ENCODE data around the gene COL4A6. TPM values are rescaled to one million over a fixed set of nuclear protein-coding genes. Genes with fewer than 3 reads are reported as not detected.
A peak's percentile ranks its signal among the peaks of the same experiment; 100 is the strongest.

COL4A6 gene
- total and polyA plus RNA-seq, 10 donors = 0.15 to 4.8 (median 0.84) TPM

- intact Hi-C loops (cut with DNase I; ENCODE audit: low total_unique reads) = no loop called here
- WGBS, 5 donors = 83 to 100% (median 91%) methylated on average over 1 of the region's 1 CpG
- no peaks in the 10 kb centered on the region for H3K9me3 ChIP-seq
Measured at GRCh38 chrX:108211301-108211700, 226.9 kb downstream of the COL4A6 start.

DNA sequence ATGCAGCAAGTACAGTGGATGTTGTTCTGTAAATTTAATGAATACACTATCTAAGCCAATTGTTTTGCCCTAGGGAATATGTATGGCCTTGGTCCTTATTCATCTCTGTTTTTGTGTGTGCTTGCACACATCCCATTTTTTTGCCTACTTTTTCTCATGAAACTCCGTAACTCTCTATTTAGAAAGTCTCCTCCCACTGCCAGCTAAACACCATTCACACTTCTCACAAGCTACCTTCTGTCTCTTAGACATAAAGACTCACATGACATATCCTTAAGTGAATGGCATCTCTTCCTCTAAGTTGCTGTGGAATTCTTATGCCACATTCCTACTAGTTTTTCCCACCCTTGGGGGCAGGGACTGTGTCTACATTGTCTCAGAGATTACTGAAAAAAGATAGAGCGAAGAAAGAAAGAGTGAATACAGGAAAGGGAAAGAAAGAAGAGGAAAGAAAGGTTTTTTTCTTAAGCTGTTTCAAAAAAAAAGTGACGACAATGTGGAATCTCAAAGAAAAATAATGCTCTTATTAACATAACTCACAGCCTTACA, 229.1 kb downstream of the COL4A6 start:
- no peaks in the 10 kb centered on the region for H3K4me1 ChIP-seq
- intact Hi-C loops (cut with DNase I; ENCODE audit: low total_unique reads) = no loop called here
- H3K9me3 ChIP-seq = no peaks in the 10 kb centered on the region
- peaks cover 0 to 9% (median 0%) of the 10 kb centered on the region in 7 donors for H3K27me3 ChIP-seq (replicated peaks in 1 of 7)
- no peak overlapping the region for H3K27ac ChIP-seq
- no peaks in the 10 kb centered on the region for H3K36me3 ChIP-seq
- WGBS, 5 donors = 58 to 95% (median 83%) methylated on average over 3 of the region's 3 CpGs
- H3K4me3 ChIP-seq = no peak overlapping the region
- DNase-seq = no peak
- no peak for TF ChIP-seq POLR2AphosphoS5 (IDR thresholded peaks at IDR 0.05)
- no peak for TF ChIP-seq POLR2A (IDR thresholded peaks at IDR 0.05)
- TF ChIP-seq, protein P1, sequence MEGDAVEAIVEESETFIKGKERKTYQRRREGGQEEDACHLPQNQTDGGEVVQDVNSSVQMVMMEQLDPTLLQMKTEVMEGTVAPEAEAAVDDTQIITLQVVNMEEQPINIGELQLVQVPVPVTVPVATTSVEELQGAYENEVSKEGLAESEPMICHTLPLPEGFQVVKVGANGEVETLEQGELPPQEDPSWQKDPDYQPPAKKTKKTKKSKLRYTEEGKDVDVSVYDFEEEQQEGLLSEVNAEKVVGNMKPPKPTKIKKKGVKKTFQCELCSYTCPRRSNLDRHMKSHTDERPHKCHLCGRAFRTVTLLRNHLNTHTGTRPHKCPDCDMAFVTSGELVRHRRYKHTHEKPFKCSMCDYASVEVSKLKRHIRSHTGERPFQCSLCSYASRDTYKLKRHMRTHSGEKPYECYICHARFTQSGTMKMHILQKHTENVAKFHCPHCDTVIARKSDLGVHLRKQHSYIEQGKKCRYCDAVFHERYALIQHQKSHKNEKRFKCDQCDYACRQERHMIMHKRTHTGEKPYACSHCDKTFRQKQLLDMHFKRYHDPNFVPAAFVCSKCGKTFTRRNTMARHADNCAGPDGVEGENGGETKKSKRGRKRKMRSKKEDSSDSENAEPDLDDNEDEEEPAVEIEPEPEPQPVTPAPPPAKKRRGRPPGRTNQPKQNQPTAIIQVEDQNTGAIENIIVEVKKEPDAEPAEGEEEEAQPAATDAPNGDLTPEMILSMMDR (IDR thresholded peaks at IDR 0.05 in 8 of 11, conservative IDR thresholded peaks at IDR 0.05 in 3 of 11) = no peak

More at GRCh38 chrX:108211301-108211700, 226.9 kb downstream of the COL4A6 start:
- DNase-seq = no peak
- Histone ChIP-seq H3K27me3 (replicated peaks in 1 of 7) (peaks cover 0 to 6% (median 0%) of the 10 kb centered on the region in 7 donors), H3K27ac (no peak overlapping the region), H3K4me1 (no peaks in the 10 kb centered on the region), H3K4me3 (no peak overlapping the region), H3K36me3 (no peaks in the 10 kb centered on the region)
- TF ChIP-seq POLR2A (IDR thresholded peaks at IDR 0.05) = no peak
- TF ChIP-seq POLR2AphosphoS5 (IDR thresholded peaks at IDR 0.05) = no peak
- TF ChIP-seq, protein P1 (IDR thresholded peaks at IDR 0.05 in 8 of 11, conservative IDR thresholded peaks at IDR 0.05 in 3 of 11) = no peak

- TF ChIP-seq, protein P1 (IDR thresholded peaks at IDR 0.05 in 8 of 11, conservative IDR thresholded peaks at IDR 0.05 in 3 of 11) = no peak
- TF ChIP-seq POLR2A (IDR thresholded peaks at IDR 0.05) (no peak), POLR2AphosphoS5 (IDR thresholded peaks at IDR 0.05) (no peak)
- intact Hi-C loops (cut with DNase I; ENCODE audit: low total_unique reads) = no loop called here
- Histone ChIP-seq H3K27ac (no peak overlapping the region), H3K4me3 (no peak overlapping the region), H3K36me3 (no peaks in the 10 kb centered on the region), H3K4me1 (no peaks in the 10 kb centered on the region), H3K27me3 (replicated peaks in 1 of 7) (peaks cover 0 to 28% (median 0%) of the 10 kb centered on the region in 7 donors), H3K9me3 (no peaks in the 10 kb centered on the region)
- no peak for DNase-seq
- 61 to 79% (median 62%) methylated on average over 3 of the region's 3 CpGs for WGBS, 5 donors
Measured at GRCh38 chrX:108203540-108203939, 234.7 kb downstream of the COL4A6 start.

DNA sequence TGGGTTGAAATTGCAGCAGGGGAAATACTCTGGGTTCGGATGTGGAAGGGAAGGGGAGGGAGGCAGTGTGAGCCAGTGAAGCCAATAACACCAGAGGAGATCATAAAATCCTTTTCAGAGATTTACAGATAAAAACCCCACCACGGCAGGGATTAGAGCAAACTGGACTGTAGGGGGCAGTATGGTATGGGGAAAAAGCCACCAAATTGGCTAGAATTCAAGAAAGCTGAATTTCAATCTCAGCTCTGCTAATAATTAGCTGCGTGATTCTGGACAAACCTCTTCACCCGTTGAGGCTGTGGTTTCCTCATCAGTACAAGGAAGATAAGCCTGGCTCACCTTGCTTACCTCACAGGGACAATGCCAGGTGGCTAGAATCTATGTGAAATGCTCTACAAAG, 238.5 kb downstream of the COL4A6 start:
- no peak for TF ChIP-seq POLR2AphosphoS5 (IDR thresholded peaks at IDR 0.05)
- TF ChIP-seq, protein P1 (IDR thresholded peaks at IDR 0.05 in 8 of 11, conservative IDR thresholded peaks at IDR 0.05 in 3 of 11) = peak in 7 of 11 experiments; percentile 12 to 45 (median 30)
- TF ChIP-seq POLR2A (IDR thresholded peaks at IDR 0.05) = no peak
- H3K9me3 ChIP-seq = no peaks in the 10 kb centered on the region
- no peak for DNase-seq
- peaks cover 0 to 21% (median 0%) of the 10 kb centered on the region in 7 donors for H3K27me3 ChIP-seq (replicated peaks in 1 of 7)
- no peaks in the 10 kb centered on the region for H3K36me3 ChIP-seq
- WGBS, 5 donors = 0 to 5% (median 4%) methylated on average over 4 of the region's 4 CpGs
- peak overlapping the region in 1 of 8 donors; percentile 48 for H3K27ac ChIP-seq
- intact Hi-C loops (cut with DNase I; ENCODE audit: low total_unique reads) = no loop called here
- no peak overlapping the region for H3K4me3 ChIP-seq
- H3K4me1 ChIP-seq = no peaks in the 10 kb centered on the region
